GM19023 (cell line): Measurements from ENCODE around the gene EFHD1.
"Not testable (repeated sequence)": the region's sequence is repeated elsewhere in the genome, so short reads cannot be mapped to it uniquely, and the experiment has no call there.

ENCODE experiments used
- ATAC-seq: cut with Tn5 transposase; IDR thresholded peaks from one replicate; pipeline ENCODE4 v1.9.1; 2021; ENCODE audit warnings: mild to moderate bottlenecking, moderate library complexity; ENCODE audit not compliant: unreplicated experiment

EFHD1 gene

GRCh38 chr2:232689152-232689910 is 55.9 kb downstream of the EFHD1 start:
- ATAC-seq, result no peak

GRCh38 chr2:232691117-232691516 is 57.7 kb downstream of the EFHD1 start:
- not testable (repeated sequence) for ATAC-seq

DNA sequence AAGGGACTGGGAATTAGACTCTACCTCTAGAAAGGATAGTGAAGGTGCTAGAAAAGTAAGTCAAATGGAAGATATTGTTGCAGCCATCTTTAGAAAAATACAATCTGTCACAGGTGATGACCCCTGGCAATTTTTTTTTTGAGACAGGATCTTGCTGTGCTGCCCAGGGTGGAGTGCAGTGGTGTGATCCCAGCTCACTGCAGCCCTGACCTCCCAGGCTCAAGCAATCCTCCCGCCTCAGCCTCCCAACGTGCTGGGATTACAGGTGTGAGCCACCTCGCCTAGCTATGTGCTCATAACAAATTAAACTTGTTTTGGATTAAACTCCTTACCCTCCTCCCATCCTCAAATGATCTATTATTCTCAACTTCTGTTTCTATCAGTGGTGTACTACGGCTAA is 59.9 kb downstream of the EFHD1 start:
- no peak for ATAC-seq

- no peak for ATAC-seq
Measured at GRCh38 chr2:232696609-232697058, 63.2 kb downstream of the EFHD1 start.

DNA sequence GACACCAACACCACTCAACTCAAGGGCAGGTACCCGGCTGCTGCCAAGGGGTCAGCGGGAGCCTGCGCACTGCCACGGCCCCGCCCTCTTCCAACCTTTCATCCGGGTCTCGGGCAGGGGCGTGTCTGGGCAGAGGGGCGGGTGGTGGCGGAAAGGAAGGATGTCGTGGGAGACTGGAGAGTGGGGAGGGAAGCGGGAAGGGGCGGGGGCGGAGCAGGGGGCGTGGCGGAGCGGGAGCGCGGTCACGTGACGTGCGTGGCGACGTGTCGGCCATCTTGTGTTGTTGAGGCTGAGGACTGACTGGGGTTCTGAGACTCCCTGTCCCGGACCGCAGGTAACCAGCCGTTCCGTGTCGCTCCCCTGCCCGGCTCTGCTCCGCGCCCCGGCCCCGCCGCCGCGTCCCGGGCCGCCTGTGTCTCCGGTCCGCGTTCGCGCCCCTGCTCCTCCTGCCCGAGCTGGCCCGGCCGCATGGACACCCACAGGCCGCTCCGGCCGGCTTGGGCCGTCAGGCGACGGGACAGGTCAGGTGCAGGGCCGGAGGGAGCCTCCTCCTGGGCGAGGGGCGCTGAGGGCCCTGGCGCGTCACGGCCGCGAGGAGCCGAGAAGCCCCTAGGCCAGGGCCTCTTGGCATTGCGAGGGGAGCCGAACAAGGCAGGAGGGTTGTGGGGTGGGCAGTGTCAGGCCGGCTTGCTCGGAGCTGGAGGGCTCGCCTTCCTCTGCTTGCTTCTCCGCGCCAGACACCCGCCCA is 63.8 kb downstream of the EFHD1 start, which contains the start of gene GIGYF2:
Gene GIGYF2, plus strand, starts transcription at position 273 of the 748 bp plus-strand sequence. CDS start 37,867 bp downstream, outside the sequence.
- peak; percentile 79 for ATAC-seq

DNA sequence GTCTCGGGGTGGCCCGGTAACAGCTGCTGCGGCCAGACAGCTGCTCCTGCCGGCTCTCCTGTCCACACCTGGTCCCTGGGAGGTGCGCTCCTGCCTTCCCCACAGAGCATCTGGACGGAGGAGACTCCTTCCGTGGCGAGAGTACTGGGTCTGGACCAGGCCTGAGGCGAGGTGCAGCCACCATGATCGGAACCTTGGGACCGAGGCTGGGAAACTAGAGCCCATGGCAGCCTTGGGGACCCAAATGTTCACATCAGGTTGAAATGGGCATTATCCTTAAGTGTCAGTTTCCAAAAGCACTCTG is 64.4 kb downstream of the EFHD1 start:
- ATAC-seq, result no peak

DNA sequence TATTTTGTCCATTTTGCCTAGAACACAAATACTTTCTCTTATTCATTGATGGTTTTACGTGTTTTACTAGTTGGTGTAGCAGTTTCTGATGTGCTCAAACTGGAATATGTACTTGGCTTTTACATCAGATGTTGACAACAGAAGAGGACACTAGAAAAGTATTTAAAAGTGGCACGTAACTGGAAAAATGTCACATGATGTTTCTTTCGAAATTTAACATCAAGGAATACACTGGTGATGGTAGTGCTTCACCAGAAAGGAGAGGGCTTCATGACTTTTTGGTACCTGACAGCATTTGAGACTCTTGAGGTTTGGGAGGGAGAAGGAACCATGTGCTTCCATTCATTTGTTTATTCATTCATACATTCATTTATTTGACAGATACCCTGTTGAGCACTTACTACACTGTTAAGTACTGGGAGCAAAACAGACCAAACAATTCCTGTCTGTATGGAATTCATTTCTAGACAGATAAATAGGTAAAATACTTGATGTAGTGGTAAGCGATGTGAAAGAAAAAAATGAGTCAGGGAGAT is 65.2 kb downstream of the EFHD1 start:
- no peak for ATAC-seq

DNA sequence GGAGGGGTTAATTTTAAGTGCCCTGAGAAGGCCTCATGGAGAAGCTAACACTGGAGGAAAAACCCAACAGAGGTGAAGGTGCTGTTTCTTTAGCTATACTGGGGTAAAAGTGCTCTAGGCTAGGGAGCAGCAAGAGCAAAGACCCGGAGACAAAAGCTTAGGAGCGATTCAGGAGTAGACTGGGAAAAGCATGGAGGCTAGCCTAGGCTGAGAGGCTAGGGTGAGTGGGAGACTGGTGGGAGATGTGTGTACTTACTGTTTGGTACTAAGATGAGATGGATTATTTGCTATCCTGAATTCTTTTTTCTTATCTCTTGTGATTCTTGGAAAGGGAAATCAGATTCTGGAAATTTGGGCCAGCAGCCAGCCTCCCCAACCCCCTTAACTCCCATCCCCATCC is 65.7 kb downstream of the EFHD1 start:
- ATAC-seq, result no peak

- ATAC-seq, result no peak
Measured at GRCh38 chr2:232700154-232700553, 66.8 kb downstream of the EFHD1 start.

- no peak for ATAC-seq
Measured at GRCh38 chr2:232707076-232707475, 73.7 kb downstream of the EFHD1 start.

GRCh38 chr2:232713505-232713904 is 80.1 kb downstream of the EFHD1 start:
- no peak for ATAC-seq

GRCh38 chr2:232714969-232715368 is 81.6 kb downstream of the EFHD1 start:
- ATAC-seq, result no peak

DNA sequence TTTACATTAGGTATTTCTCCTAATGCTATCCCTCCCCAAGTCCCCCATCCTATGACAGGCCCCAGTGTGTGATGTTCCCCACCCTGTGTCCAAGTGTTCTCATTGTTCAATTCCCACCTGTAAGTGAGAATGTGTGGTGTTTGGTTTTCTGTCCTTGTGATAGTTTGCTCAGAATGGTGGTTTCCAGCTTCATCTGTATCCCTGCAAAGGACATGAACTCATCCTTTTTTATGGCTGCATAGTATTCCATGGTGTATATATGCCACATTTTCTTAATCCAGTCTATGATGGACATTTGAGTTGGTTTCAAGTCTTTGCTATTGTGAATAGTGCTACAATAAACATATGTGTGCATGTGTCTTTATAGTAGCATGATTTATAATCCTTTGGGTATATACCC is 86.7 kb downstream of the EFHD1 start:
- ATAC-seq, result not testable (repeated sequence)

- no peak for ATAC-seq
Measured at GRCh38 chr2:232721261-232721660, 87.9 kb downstream of the EFHD1 start.

- no peak for ATAC-seq
Measured at GRCh38 chr2:232721882-232722281, 88.5 kb downstream of the EFHD1 start.

DNA sequence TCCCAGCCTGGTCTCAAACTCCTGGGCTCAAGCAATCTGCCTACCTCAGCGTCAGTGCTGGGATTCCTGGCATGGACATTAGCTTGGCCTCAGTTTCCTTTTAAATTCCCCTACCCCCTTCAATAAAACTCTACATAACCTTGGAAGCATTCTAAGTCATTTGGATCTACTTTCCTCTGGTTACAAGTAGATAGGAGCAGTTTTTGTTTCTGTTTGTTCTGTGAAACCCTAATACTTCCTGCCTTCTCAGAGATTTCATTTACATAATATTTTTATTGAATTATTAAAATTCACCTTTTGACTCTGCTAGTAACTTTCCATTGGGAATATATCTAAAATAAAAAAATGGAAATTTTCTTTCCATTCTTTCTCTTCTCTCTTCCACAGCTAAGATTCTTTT is 89.6 kb downstream of the EFHD1 start:
- no peak for ATAC-seq

GRCh38 chr2:232728785-232729184 is 95.4 kb downstream of the EFHD1 start:
- ATAC-seq, result no peak

GRCh38 chr2:232731470-232731869 is 98.1 kb downstream of the EFHD1 start:
- ATAC-seq, result no peak
